Measurements from ENCODE around the gene PPY.

- no peak for TF ChIP-seq EZH2 (optimal IDR thresholded peaks at IDR 0.05; ENCODE audit: low read depth, low read length)
- TF ChIP-seq CTCF (IDR thresholded peaks at IDR 0.05; ENCODE audit: low read length), result no peak
Observed at GRCh38 chr17:43900858-43901754, 41.2 kb downstream of the PPY start.

All from MM.1S (cell line).